GM19035 (cell line): ENCODE data around the gene BMP7.
"Not testable (repeated sequence)": the region's sequence is repeated elsewhere in the genome, so short reads cannot be mapped to it uniquely, and the experiment has no call there.

Source experiments
- ATAC-seq: cut with Tn5 transposase; IDR thresholded peaks from one replicate; pipeline ENCODE4 v1.9.1; 2021; ENCODE audit not compliant: unreplicated experiment

Gene BMP7

GRCh38 chr20:57288651-57289277 is 22.3 kb upstream of the BMP7 start:
- no peak for ATAC-seq

DNA sequence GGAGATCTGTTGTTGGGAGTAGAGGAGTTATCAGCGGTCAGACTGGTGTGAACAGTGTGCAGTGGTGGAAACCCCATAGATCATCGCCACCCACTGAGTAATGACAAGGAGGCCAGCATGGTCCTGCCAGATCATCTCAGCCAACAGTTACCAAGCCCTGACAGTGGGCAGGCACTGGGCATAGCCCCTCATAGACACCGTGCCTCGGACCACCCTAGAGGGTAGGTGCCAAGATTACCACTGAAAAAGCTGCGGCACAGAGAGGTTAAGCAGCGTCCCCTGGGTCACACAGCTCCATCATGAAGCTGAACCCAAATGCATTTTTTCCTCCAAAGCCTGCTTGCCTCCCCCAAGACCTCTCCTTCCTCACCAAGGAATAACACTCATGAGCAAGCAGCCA is 21.5 kb upstream of the BMP7 start:
- no peak for ATAC-seq

- ATAC-seq, result no peak
Measured at GRCh38 chr20:57287007-57287880, 20.8 kb upstream of the BMP7 start.

DNA sequence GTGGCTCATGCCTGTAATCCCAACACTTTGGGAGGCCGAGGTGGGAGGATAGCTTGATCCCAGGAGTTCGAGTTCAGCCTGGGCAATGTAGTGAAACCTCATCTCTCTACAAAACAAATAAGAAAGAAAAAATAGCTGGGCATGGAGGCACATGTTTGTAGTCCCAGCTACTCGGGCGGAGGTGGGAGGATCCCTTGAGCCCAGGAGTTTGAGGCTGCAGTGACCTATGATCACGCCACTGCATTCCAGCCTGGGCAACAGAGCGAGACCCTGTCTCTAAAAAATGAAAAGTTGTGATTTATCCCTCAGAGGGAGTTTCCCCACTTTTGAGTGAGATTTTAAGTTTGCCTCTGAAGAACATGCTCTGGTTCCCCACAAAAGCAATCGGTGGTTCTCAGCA is 17.4 kb upstream of the BMP7 start:
- ATAC-seq, result no peak

GRCh38 chr20:57282670-57283361 is 16.4 kb upstream of the BMP7 start:
- no peak for ATAC-seq

DNA sequence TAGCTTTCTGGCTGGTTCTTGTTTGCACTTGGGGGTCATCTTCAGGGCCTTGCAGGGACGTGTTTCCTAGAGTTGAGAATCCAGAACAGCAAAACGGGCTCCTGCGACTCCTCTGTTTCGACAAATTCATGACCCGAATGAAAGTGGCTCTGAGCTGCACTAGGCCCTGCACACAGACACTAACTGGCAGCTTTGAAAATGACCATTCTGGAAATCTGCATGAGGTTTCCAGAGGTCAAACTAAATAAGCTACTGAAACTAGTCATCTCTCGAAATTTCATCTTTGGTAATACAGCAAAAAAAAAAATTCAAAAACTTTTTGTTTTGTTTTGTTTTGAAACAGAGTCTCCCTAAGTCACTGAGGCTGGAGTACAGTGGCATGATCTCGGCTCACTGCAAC is 15.5 kb upstream of the BMP7 start:
- peak; percentile 53 for ATAC-seq

DNA sequence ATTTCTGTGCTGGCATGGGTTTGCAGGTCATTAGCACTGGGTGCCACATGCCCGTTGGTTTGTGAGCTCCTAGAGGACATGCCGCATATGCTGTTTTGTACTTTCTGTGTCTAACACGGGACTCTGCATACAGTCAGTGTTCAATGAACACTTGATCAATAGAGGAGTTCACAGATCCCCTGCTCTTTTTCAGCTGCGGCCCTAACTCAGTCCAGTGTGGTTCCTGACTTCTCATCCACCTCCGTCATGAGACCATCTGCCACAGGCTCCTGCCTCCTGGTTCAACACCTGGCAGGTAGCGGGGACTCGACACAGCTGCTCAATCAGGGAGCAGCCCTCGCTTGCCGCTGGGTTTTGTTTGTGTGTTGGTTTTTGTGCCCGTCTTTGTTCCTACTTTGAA is 13.8 kb upstream of the BMP7 start:
- no peak for ATAC-seq

DNA sequence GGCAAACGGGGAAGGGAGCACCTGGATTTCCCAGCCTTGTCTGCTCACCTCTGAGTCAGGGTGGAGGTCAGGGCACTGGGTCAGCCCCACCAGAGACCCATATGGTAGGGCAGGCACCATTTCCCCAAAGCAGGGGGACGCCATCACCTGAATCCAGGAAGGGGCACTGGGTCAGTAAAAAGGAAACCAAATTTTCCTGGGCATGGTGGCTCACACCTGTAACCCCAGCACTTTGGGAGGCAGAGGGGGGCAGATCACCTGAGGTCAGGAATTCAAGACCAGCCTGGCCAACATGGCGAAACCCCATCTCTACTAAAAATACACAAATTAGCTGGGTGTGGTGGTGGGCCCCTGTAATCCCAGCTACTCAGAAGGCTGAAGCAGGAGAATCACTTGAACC is 13.1 kb upstream of the BMP7 start:
- ATAC-seq, result not testable (repeated sequence)

- no peak for ATAC-seq
Measured at GRCh38 chr20:57278457-57278856, 12.0 kb upstream of the BMP7 start.

DNA sequence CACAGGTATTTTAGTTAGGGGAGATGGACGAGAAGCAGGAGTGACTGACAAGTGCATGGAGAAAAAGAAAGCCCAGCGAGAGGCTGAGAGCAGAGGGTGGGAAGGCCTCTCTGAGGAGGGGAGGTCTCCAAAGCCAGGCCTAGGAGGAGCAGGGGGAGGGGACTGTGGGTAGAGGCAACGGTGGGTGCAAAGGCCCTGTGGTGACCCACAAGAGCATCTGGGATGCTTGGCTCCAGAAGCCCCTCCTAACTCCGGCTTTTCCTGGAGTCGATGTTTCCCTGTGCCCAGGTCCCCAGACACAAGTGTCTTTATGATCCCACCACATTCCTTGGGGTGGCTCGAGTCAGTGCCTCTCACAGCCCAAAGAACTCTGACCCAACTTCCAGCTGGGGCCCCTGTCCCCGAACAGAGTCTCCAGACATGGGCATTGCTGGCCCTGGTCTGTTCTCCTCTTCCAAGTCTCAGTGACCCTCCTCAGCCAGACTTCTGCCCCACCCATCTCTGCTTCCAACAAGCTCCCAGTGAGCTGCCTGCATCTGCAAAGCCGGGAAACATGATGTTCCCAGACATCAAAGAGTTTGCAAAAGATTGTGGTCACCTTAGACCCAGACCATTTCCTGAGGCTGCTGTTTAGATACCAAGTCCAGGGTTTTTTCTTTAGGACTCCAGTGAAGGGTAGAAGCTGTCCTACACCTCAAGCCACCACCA is 11.1 kb upstream of the BMP7 start:
- ATAC-seq, result no peak

DNA sequence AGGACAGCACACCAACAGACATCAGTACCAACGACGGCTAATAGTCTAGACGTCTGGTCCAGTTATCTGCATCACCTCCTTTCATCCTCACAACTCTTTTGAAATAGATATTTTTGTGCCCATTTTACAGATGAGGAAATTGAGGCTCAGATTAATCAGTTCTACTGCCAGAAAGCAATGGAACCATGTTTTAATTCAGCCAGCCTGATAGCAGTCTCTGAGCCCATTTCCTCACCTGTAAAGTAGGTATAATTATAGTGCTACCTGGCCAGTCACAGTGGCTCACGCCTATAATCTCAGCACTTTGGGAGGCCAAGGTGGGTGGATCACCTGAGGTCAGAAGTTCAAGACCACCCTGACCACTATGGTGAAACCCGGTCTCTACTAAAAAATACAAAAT is 9.8 kb upstream of the BMP7 start:
- ATAC-seq, result no peak

DNA sequence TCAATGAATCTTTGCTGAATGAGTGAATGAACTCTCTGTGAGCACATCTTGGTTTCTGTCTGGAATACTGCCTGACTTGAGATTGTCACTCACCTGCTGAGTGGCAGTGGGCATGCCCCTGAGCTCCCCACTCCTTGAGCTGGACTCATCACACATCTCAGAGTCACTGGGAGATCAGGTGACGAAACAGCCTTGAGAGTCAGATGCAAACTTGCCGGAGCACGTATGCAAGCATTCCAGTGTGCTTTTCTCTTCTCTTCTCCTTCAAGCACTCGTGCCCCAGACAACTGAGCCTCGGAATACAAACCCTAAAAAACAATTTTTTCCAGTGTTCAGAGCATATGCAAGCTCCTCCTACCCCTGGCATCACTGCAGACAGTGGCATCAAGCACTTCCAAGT is 9.4 kb upstream of the BMP7 start:
- ATAC-seq, result no peak

DNA sequence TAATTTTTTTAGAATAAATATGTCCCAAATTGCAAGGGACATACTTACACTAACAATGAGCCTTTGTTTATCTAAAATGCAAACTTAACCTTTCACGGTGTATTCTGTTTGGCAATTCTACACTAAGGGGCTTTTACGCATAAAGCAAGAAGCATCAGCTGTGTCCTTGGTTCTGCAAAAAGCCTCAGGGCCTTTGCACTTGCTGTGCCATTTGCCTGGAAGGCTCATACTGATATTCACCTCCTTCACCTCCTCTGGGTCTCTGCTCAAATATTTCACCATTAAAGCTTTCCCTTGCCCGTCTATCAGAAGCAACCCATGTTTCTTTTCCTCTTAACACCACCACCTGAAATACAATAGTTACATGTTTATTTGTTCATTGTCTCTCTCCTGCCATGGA is 8.9 kb upstream of the BMP7 start:
- ATAC-seq, result no peak

DNA sequence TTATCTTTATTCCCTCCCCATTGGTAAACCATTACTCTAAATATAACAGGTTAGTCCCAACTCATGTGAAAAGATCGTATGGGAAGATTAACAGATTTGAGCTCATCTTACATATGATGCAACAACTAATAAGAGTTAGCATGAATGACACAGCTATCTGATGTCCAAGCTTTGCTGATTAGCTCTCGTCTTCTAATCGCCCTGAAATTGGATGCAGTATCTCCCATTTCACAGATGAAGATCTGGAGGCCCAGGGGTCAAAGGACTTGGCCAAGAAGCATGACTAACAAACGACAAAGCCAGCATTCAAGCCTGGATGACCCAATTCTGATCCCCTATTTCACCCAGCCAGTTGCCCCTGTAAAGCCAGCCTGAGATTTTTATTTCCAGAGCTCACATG is 8.4 kb upstream of the BMP7 start:
- ATAC-seq, result no peak

- no peak for ATAC-seq
Measured at GRCh38 chr20:57274299-57274698, 7.9 kb upstream of the BMP7 start.

DNA sequence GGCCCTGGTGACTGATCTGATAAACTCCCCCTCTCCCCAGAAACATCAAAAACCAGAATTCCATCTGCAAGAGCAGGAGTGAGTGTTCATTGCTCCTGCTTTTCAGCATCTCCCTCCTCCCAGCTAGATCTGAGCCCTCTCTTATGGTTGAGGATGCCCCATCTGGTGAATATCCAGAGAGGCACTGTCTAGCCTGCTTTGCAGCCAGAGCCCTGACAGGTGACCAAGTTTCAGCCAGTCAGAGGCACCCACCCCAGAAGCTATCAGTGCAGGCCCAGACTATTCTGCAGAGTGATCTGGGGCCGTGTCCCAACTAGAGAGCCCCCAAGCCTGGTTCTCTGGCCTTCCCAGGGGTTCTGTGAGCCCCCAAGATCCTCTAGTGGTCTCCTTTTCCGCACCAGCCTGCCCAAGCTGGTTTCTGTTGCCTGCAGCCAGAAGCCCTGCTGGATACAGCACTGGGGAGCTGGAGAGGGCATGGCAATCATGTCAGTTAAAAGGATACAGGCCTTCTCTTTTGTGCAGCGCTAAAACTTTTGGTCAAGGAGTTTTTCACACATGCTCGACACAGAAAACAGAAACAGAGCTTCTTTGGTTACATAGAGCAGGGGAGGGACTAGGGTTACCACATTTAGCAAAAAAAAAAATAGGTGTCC is 6.6 kb upstream of the BMP7 start:
- no peak for ATAC-seq

- ATAC-seq, result no peak
Measured at GRCh38 chr20:57270204-57270984, 4.0 kb upstream of the BMP7 start.

DNA sequence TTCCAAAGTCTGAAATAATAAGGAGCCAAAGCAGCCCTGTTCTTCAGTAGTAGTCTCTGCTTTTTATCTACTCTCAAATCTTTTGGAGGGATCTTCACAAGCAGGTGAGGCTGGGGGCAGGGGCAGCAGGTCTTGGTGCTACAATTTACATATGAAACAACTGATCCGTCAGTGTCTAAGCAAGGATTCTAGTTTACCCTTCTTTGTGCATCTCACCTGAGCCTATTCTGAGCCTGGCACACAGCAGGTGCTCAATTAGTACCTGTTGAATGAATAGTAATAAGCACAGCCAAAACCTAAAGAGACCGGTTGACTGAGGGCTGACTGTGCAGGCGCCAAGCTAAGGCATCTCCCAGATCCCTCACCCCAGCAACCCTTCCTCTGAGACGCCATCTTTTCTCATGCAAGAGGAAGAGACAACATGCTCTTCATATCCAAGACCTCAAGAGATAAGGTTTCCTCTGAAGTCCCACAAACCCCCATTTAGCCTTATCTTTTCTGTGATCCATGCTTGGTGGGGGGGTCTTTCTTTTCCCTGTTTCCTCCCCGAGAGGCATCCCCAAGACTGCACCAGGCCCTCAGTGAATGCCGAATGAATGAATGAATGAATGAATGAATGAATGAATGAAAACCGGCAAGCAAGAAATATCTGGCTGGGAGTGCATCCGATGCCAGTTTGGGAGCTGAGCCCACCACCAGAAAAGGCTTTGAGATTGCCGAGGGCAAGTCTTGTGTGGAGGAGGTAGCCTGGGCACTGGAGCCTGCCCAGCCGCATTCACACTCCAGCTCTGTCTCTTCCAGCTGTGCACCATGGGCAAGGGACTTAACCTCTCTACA is 2.9 kb upstream of the BMP7 start:
- ATAC-seq, result no peak

- ATAC-seq, result no peak
Measured at GRCh38 chr20:57268399-57269076, 2.1 kb upstream of the BMP7 start.
